HepG2 (cell line): ENCODE results near the gene CALML6. TPM values are rescaled to one million over a fixed set of nuclear protein-coding genes. Genes with fewer than 3 reads are reported as not detected.

Experiments
- AGO2 ChIP-seq: fragments of 200-400 bp; formaldehyde crosslinking; optimal IDR thresholded peaks from 2 replicates; pipeline ENCODE3; 2017; ENCODE audit warnings: mild to moderate bottlenecking, low read depth, low read length, moderate library complexity
- AKAP8 ChIP-seq: sonication (generic); formaldehyde crosslinking; IDR thresholded peaks from 2 replicates; pipeline ENCODE4 v1.5.1; 2020; ENCODE audit warnings: mild to moderate bottlenecking, missing genetic modification reagents
- IRF9 ChIP-seq: sonication (generic); formaldehyde crosslinking; IDR thresholded peaks from 2 replicates; pipeline ENCODE4 v1.8.0; 2022; ENCODE audit warnings: missing genetic modification reagents, mild to moderate bottlenecking, borderline replicate concordance
- KDM2A ChIP-seq: sonication (generic); formaldehyde crosslinking; IDR thresholded peaks from 2 replicates; pipeline ENCODE4 v1.4.0; 2020; ENCODE audit warnings: low read depth, missing genetic modification reagents, borderline replicate concordance
- KDM5A ChIP-seq: fragments of 200-600 bp; sonication (generic); IDR thresholded peaks from 2 replicates; pipeline ENCODE4 v1.7.0; 2018; ENCODE audit warnings: antibody characterized with exemption, mild to moderate bottlenecking, low read length, borderline replicate concordance
- PHF8 ChIP-seq: sonication (generic); formaldehyde crosslinking; IDR thresholded peaks from 2 replicates; pipeline ENCODE4 v1.5.0; 2020; ENCODE audit warnings: missing genetic modification reagents
- RBM39 ChIP-seq: fragments of 200-400 bp; formaldehyde crosslinking; IDR thresholded peaks from one replicate; pipeline ENCODE4 v1.6.1; 2018; ENCODE audit warnings: antibody characterized with exemption, mild to moderate bottlenecking, low read depth, low read length; ENCODE audit not compliant: poor library complexity, severe bottlenecking
- TMF1 ChIP-seq: sonication (generic); formaldehyde crosslinking; IDR thresholded peaks from 2 replicates; pipeline ENCODE4 v1.8.1; 2022; ENCODE audit warnings: low read depth, missing genetic modification reagents
- ZBED4 ChIP-seq: sonication (generic); formaldehyde crosslinking; IDR thresholded peaks from 2 replicates; pipeline ENCODE4 v1.4.0; 2020; ENCODE audit warnings: missing genetic modification reagents, borderline replicate concordance
- ZBTB38 ChIP-seq: sonication (generic); formaldehyde crosslinking; IDR thresholded peaks from 2 replicates; pipeline ENCODE4 v1.5.1; 2020; ENCODE audit warnings: mild to moderate bottlenecking, missing genetic modification reagents
- ZNF18 ChIP-seq: sonication (generic); formaldehyde crosslinking; IDR thresholded peaks from 2 replicates; pipeline ENCODE4 v1.8.0; 2022; ENCODE audit warnings: mild to moderate bottlenecking, missing genetic modification reagents; ENCODE audit not compliant: insufficient replicate concordance
- ZNF343 ChIP-seq: sonication (generic); formaldehyde crosslinking; IDR thresholded peaks from 2 replicates; pipeline ENCODE4 v1.4.0; 2020; ENCODE audit warnings: mild to moderate bottlenecking, missing genetic modification reagents
- ZNF713 ChIP-seq: sonication (generic); formaldehyde crosslinking; IDR thresholded peaks from 2 replicates; pipeline ENCODE4 v1.4.0; 2020; ENCODE audit warnings: mild to moderate bottlenecking, missing genetic modification reagents
- polyA plus RNA-seq, 8 experiments: library from polyadenylated mRNA; depleted of rRNA in 3 of 8; stranded (reverse) in 7 of 8; unstranded in 1 of 8; fragments of >200 nt; fragmentation: Illumina TruSeq in 4 of 8; extraction: Trizol in 4 of 8; gene quantifications; 2 replicates each; pipeline versions ENCODE4 v1.2.1 to v1.2.3, GENCODE V29; 2011 to 2016; ENCODE audit warnings: low read depth in 4 of 8, missing spikeins in 1 of 8, mixed read lengths in 1 of 8; ENCODE audit not compliant: insufficient read depth in 1 of 8
- total RNA-seq, 5 experiments: library from RNA; depleted of rRNA; stranded (reverse); fragments of >200 nt; fragmentation: Illumina TruSeq; extraction: Trizol; gene quantifications; 2 replicates each; pipeline ENCODE4 v1.2.3, GENCODE V29; 2016; ENCODE audit warnings: low read depth in 1 of 5
- TF ChIP-seq, protein P1 (sequence below): IDR thresholded peaks from 2 replicates; pipeline ENCODE4 v1.6.1; 2016; ENCODE audit warnings: low read depth, control low read depth
- TF ChIP-seq, protein P2 (sequence below): sonication (generic); formaldehyde crosslinking; IDR thresholded peaks from 2 replicates; pipeline ENCODE4 v1.4.0; 2020; ENCODE audit warnings: missing genetic modification reagents

The CALML6 gene
- total and polyA plus RNA-seq, 2 of the 13 experiments (the other 11 are each of a cell fraction or from before 2014, with no cell fraction given): 0.11 to 0.12 TPM

DNA sequence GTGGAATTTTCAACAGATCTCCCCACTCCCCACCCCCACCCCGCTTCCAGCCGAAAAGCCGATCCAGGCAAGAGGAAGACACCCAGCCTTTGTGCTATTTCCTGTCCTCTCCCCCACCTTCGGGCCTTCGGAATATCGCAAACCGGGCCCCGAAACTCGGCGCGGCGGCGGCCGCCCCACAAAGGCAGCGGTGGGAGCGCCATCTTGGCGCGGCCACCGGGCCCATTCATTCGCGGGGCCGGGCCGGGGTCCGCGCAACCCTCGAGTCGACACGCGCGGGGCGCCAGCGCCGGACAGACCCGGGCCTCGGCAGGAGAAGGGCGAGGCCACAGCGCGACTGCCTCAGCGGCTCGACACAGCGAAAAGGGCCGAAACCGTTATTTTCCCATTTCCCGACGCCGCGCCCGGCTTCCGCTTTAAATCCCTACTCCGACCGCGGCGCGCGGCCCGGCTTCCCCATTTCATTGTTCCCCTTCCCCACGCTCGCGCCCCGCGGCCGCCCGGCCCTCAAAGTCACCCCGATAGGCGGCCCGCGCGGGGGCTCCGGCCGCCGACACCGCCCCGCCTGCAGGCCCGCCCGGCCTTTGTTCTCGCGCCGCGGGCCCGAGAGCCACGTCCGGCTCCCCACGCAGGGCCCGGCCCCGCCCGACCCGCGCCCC lies 25.1 kb upstream of the CALML6 start (continued):
- TF ChIP-seq PHF8 (CRISPR knock-in tag) (peak; percentile 54; the same call in 1 of the 2 replicates), ZNF713 (CRISPR knock-in tag) (no peak), ZBED4 (CRISPR knock-in tag) (no peak), AGO2 (peak; percentile 88), ZNF18 (CRISPR knock-in tag) (no peak), IRF9 (CRISPR knock-in tag) (peak; percentile 58; the same call in 1 of the 2 replicates), AKAP8 (CRISPR knock-in tag) (no peak; the same call in 1 of the 2 replicates), ZBTB38 (CRISPR knock-in tag) (peak; percentile 54; the same call in 1 of the 2 replicates), TMF1 (CRISPR knock-in tag) (0 out of 2 replicates have a peak, but pooled peaks have one; percentile 15), ZNF343 (CRISPR knock-in tag) (no peak), KDM2A (CRISPR knock-in tag) (peak; percentile 35; the same call in 1 of the 2 replicates), KDM5A (peak; percentile 29; the same call in 1 of the 2 replicates), RBM39 (peak; percentile 55)
- TF ChIP-seq, protein P1, sequence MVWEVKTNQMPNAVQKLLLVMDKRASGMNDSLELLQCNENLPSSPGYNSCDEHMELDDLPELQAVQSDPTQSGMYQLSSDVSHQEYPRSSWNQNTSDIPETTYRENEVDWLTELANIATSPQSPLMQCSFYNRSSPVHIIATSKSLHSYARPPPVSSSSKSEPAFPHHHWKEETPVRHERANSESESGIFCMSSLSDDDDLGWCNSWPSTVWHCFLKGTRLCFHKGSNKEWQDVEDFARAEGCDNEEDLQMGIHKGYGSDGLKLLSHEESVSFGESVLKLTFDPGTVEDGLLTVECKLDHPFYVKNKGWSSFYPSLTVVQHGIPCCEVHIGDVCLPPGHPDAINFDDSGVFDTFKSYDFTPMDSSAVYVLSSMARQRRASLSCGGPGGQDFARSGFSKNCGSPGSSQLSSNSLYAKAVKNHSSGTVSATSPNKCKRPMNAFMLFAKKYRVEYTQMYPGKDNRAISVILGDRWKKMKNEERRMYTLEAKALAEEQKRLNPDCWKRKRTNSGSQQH (CRISPR knock-in tag): peak; percentile 94
- TF ChIP-seq, protein P2, sequence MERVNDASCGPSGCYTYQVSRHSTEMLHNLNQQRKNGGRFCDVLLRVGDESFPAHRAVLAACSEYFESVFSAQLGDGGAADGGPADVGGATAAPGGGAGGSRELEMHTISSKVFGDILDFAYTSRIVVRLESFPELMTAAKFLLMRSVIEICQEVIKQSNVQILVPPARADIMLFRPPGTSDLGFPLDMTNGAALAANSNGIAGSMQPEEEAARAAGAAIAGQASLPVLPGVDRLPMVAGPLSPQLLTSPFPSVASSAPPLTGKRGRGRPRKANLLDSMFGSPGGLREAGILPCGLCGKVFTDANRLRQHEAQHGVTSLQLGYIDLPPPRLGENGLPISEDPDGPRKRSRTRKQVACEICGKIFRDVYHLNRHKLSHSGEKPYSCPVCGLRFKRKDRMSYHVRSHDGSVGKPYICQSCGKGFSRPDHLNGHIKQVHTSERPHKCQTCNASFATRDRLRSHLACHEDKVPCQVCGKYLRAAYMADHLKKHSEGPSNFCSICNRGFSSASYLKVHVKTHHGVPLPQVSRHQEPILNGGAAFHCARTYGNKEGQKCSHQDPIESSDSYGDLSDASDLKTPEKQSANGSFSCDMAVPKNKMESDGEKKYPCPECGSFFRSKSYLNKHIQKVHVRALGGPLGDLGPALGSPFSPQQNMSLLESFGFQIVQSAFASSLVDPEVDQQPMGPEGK: 0 out of 2 replicates have a peak, but pooled peaks have one; percentile 20
